Epithelial cell of proximal tubule (primary cell): ENCODE data around the gene PSMG3. TPM values are rescaled to one million over a fixed set of nuclear protein-coding genes. Genes with fewer than 3 reads are reported as not detected.

ENCODE experiments used
- DNase-seq: peaks from one replicate; pipeline ENCODE4 v3.0.0-alpha.2; 2011; ENCODE audit warnings: low read depth
- H3K4me3 ChIP-seq: 2 replicates; pipeline ENCODE4 v1.5.1; 2011; ENCODE audit warnings: low read depth, mild to moderate bottlenecking, low read length
- total RNA-seq: library from RNA; depleted of rRNA; stranded (reverse); fragments of >200 nt; gene quantifications from 2 replicates; pipeline ENCODE4 v1.2.3, GENCODE V29; 2015
- TF ChIP-seq, protein P1 (sequence below): conservative IDR thresholded peaks from 2 replicates; pipeline ENCODE4 v1.5.1; 2012; ENCODE audit warnings: low read depth, mild to moderate bottlenecking, low read length

The PSMG3 gene
- total RNA-seq, 1 donor from 2014 or later: 55.4 TPM

DNA sequence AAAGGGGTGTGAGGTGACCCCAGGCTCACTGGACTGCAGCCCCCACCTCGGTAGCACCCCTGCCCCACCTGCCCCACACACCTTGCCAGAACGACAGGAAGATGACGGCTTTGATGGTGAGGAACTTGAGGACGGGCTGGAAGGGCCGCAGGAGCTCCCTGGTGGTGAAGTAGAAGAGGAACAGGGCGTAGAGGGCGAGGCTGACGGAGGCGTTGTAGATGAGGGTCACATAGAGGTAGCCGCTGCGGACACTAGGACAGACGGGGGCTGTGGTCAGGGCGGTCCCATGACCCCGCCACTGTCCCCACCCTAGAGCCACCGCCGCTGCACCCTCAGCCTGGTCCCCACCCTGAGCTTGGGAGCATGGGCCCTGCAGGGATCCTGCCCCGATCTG lies 21.4 kb downstream of the PSMG3 start:
- DNase-seq: no peak
- H3K4me3 ChIP-seq: no peak overlapping the region
- TF ChIP-seq, protein P1, sequence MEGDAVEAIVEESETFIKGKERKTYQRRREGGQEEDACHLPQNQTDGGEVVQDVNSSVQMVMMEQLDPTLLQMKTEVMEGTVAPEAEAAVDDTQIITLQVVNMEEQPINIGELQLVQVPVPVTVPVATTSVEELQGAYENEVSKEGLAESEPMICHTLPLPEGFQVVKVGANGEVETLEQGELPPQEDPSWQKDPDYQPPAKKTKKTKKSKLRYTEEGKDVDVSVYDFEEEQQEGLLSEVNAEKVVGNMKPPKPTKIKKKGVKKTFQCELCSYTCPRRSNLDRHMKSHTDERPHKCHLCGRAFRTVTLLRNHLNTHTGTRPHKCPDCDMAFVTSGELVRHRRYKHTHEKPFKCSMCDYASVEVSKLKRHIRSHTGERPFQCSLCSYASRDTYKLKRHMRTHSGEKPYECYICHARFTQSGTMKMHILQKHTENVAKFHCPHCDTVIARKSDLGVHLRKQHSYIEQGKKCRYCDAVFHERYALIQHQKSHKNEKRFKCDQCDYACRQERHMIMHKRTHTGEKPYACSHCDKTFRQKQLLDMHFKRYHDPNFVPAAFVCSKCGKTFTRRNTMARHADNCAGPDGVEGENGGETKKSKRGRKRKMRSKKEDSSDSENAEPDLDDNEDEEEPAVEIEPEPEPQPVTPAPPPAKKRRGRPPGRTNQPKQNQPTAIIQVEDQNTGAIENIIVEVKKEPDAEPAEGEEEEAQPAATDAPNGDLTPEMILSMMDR: no peak

DNA sequence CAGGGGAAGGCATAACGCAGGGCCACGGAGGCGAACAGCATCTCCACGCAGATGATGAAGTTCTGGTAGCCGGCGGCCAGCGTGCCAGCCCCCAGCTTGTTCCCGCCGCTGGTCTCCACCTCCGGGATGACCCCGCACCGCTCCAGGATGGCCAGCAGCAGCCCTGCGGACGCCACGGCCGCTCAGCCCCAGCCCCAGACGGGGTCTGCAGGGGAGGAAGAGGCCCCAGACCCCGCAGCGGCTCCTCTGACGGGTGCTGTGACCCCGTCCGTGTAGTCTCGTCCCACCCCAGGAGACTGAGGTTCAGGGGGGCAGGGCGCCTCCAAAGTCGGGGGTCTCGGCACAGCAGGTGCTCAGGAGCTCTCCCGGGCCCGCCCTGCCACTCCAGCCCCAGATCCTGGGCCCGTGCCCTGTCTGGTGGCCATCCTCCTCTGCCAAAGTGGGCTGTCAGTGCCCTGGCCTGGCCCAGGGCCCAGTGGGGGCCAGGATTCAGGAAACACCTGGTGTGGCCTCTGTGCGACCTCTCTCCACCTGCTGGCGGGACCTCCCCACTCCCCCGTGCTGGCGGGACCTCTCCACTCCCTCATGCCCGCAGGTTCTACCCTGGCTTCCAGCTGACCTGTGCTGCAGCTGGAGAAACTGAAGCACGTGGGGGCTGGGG lies 21.9 kb downstream of the PSMG3 start:
- no peak overlapping the region for H3K4me3 ChIP-seq
- TF ChIP-seq, protein P1: no peak
- DNase-seq: no peak

DNA sequence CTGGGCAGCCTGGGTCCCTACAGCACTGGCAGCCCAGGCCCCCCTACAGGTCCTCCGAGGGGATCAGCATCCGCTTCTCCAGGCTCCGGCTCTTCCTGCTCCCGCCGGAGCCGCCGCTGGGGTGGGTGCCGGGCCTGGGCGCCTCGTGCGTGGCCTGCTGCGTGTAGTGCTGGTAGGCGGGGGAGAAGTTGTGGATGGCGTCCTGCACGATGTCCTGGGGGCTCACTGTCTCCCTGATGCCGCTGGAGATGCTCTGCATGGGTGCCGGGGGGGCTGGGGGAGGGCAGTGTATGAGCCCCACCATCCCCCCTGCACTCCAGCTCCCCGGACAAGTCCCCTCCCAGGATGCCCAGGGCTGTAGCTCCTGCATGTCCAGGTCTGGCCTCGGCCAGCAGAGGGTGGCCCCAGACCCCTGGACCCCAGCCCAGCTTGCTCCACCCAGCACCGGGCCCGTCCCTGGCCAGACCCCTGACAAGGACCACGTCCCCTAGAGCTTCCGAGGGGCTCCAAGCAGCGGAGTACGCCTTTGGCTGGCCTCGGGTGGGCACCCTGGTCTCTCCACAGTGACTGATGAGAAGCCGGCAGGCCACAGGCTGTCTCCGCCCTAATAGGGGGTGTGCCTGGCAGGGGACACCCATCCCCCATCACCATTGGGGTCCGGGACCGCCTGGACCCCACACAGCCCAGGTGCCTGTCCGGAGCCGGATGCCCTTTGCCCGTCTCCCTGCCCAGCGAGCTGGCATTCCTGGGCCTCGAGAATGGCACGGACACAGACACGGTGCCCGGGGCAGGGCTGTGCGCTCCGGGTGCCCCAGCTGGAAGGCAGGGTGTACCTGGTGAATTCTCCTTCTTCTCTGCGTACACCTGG lies 22.7 kb downstream of the PSMG3 start:
- DNase-seq: no peak
- no peak overlapping the region for H3K4me3 ChIP-seq
- TF ChIP-seq, protein P1: no peak

DNA sequence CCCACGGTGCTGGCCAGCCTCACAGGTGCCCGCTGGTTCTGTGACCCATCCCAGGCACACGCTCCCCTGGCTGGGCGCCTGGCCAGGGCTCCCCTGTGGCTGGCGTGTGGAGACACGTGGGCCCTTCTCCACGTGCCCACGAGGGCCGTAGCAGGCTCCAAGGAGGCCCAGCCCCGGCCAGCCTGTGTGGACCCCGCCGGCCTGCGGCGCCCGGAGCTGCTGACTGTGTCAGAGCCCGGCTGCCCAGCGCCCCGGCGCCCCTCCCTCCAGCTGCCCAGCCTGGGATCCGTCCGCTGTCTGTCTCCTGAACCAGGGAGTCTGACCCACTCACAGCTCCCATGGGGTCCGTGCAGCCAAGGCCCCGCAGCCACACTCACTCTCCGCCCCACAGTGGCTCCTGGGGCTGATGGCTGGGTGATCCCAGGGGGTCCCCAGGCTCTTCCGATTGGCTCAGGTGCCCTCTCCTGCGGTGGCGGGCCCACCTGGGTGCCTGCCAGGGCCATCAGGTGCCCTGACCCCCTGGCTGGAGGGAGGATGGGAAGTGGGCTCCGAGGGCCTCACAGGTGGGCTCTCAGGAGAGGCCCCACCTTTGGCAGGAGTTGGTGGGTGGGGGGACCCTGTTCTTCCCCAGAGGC lies 23.4 kb downstream of the PSMG3 start:
- TF ChIP-seq, protein P1: no peak
- no peak overlapping the region for H3K4me3 ChIP-seq
- DNase-seq: no peak

DNA sequence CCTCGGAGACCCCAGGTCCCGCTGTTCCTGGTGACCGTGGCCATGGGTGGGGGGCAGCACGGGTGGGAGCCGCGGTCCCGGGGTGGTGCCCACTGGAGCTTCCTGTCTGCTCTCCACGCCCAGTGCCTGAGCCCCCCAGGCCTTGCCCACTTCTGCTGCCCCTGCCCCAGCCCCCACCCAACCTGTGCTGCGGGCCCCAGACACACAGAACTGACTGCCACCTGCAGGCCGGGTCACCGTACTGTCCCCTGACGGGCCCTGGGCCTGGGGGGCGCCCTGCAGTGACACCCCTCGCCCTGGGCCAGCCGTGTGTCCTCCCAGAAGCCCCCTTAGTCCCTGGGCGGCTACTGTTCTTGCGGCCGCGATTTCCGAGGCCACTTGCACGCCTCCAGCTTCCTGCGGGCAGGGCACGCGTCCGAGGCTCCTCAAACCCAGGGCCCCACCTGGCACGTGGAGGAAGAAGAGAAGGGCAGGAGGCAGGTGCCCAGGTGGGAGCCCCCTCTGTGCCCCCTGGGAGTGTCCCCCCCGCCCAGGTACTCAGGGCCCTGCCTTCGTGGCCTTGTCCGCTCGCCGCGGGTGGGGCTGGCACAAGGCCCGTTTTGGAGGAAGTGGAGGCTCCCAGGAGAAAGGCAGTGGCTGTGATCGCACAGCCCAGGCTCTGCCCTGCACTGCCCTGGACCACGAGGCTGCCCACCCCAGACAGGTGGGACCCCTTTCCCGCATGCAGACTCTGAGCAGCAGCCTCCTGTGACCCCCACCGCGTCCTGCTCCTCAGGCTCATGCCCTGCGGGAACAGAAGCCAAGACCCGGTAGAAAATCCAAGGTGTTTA lies 24.2 kb downstream of the PSMG3 start:
- TF ChIP-seq, protein P1: no peak
- DNase-seq: no peak
- H3K4me3 ChIP-seq: no peak overlapping the region

DNA sequence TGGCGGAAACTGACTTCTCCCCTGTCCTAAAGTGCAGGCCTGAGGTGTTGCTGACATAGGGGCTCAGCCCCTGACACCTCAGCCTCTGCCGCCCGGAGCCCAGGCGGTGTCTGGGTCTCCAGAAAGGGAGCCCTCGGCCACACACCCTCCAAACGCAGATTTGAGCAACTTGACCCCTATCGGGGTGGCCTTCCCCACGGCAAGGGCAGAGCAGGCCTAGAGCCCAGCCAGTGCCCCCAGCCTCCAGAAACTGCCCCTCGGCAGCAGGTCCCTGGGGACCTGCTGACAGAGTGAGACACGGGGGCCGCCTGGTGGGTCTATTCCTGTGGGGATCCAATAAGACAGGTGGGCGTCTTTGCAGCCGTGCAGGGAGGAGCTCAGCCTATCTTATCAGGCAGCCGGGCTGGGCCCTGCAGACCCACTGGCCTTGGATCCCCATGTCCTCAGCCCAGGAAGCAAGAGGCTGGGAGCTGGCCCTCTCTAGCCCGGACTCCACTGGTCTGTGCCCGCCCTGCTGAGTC lies 24.9 kb downstream of the PSMG3 start:
- TF ChIP-seq, protein P1: no peak
- H3K4me3 ChIP-seq: no peak overlapping the region
- DNase-seq: no peak
